ENCODE results near the gene MAP3K2.
"Not testable (repeated sequence)": the region's sequence is repeated elsewhere in the genome, so short reads cannot be mapped to it uniquely, and the experiment has no call there.

The MAP3K2 gene

GRCh38 chr2:127382831-127383230, 4.9 kb downstream of the MAP3K2 start:
- no peak for DNase-seq (ENCODE audit: low read depth in 2 of 2)

GRCh38 chr2:127381762-127382161, 6.0 kb downstream of the MAP3K2 start:
- no peak for DNase-seq (ENCODE audit: low read depth in 2 of 2)

GRCh38 chr2:127379712-127380355, 7.9 kb downstream of the MAP3K2 start:
- no peak for DNase-seq (ENCODE audit: low read depth in 2 of 2)

GRCh38 chr2:127378720-127379119, 9.1 kb downstream of the MAP3K2 start:
- no peak for DNase-seq (ENCODE audit: low read depth in 2 of 2)

GRCh38 chr2:127377262-127377661, 10.5 kb downstream of the MAP3K2 start:
- no peak for DNase-seq (ENCODE audit: low read depth in 2 of 2)

GRCh38 chr2:127376257-127376656, 11.5 kb downstream of the MAP3K2 start:
- no peak for DNase-seq (ENCODE audit: low read depth in 2 of 2)

- no peak for DNase-seq (ENCODE audit: low read depth in 2 of 2)
These were observed 14.3 kb downstream of the MAP3K2 start for GRCh38 chr2:127373362-127374083.

GRCh38 chr2:127371037-127371436, 16.7 kb downstream of the MAP3K2 start:
- DNase-seq (ENCODE audit: low read depth in 2 of 2), result no peak

GRCh38 chr2:127370010-127370409, 17.8 kb downstream of the MAP3K2 start:
- no peak for DNase-seq (ENCODE audit: low read depth in 2 of 2)

GRCh38 chr2:127365211-127365643, 22.5 kb downstream of the MAP3K2 start:
- DNase-seq (ENCODE audit: low read depth in 2 of 2), result no peak

GRCh38 chr2:127362971-127363370, 24.8 kb downstream of the MAP3K2 start:
- no peak for DNase-seq (ENCODE audit: low read depth in 2 of 2)

- DNase-seq (ENCODE audit: low read depth in 2 of 2), result no peak
These were observed 25.6 kb downstream of the MAP3K2 start for GRCh38 chr2:127361929-127362885.

GRCh38 chr2:127360242-127360641, 27.5 kb downstream of the MAP3K2 start:
- DNase-seq (ENCODE audit: low read depth in 2 of 2), result no peak

GRCh38 chr2:127359520-127359919, 28.3 kb downstream of the MAP3K2 start:
- DNase-seq (ENCODE audit: low read depth in 2 of 2), result no peak

- no peak for DNase-seq (ENCODE audit: low read depth in 2 of 2)
These were observed 28.8 kb downstream of the MAP3K2 start for GRCh38 chr2:127358971-127359370.

- DNase-seq (ENCODE audit: low read depth in 2 of 2), result no peak
These were observed 29.7 kb downstream of the MAP3K2 start for GRCh38 chr2:127358044-127358443.

- DNase-seq (ENCODE audit: low read depth in 2 of 2), result no peak
These were observed 30.2 kb downstream of the MAP3K2 start for GRCh38 chr2:127357591-127357990.

GRCh38 chr2:127356531-127356930, 31.2 kb downstream of the MAP3K2 start:
- DNase-seq (ENCODE audit: low read depth in 2 of 2), result no peak

GRCh38 chr2:127355407-127356008, 32.3 kb downstream of the MAP3K2 start:
- peak in 1 of 2 donors; percentile 21 for DNase-seq (ENCODE audit: low read depth in 2 of 2)

- not testable (repeated sequence) for DNase-seq (ENCODE audit: low read depth in 2 of 2)
These were observed 33.7 kb downstream of the MAP3K2 start for GRCh38 chr2:127353873-127354676.

GRCh38 chr2:127353223-127353622, 34.6 kb downstream of the MAP3K2 start:
- DNase-seq (ENCODE audit: low read depth in 2 of 2), result not testable (repeated sequence)

Data from stimulated activated CD4-positive, alpha-beta T cell treated with anti-CD3 and anti-CD28 coated beads, Interleukin-4, amount 100 ng/mL, for 48 hours (primary cell).